ENCODE data around the gene SLC26A6. TPM values are rescaled to one million over a fixed set of nuclear protein-coding genes. Genes with fewer than 3 reads are reported as not detected.
A peak's percentile ranks its signal among the peaks of the same experiment; 100 is the strongest.

The SLC26A6 gene, protein sequence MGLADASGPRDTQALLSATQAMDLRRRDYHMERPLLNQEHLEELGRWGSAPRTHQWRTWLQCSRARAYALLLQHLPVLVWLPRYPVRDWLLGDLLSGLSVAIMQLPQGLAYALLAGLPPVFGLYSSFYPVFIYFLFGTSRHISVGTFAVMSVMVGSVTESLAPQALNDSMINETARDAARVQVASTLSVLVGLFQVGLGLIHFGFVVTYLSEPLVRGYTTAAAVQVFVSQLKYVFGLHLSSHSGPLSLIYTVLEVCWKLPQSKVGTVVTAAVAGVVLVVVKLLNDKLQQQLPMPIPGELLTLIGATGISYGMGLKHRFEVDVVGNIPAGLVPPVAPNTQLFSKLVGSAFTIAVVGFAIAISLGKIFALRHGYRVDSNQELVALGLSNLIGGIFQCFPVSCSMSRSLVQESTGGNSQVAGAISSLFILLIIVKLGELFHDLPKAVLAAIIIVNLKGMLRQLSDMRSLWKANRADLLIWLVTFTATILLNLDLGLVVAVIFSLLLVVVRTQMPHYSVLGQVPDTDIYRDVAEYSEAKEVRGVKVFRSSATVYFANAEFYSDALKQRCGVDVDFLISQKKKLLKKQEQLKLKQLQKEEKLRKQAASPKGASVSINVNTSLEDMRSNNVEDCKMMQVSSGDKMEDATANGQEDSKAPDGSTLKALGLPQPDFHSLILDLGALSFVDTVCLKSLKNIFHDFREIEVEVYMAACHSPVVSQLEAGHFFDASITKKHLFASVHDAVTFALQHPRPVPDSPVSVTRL
- 21.9 and 23.6 TPM in 2 replicates for total RNA-seq (2014; rRNA removed; shearing (Covaris generic))
- polyA plus RNA-seq (2015; cell fraction: cytosol; rRNA removed): 8.8 and 9.8 TPM in 2 replicates
- polyA plus RNA-seq (2015; cell fraction: nucleus; rRNA removed): 144 and 153 TPM in 2 replicates

DNA sequence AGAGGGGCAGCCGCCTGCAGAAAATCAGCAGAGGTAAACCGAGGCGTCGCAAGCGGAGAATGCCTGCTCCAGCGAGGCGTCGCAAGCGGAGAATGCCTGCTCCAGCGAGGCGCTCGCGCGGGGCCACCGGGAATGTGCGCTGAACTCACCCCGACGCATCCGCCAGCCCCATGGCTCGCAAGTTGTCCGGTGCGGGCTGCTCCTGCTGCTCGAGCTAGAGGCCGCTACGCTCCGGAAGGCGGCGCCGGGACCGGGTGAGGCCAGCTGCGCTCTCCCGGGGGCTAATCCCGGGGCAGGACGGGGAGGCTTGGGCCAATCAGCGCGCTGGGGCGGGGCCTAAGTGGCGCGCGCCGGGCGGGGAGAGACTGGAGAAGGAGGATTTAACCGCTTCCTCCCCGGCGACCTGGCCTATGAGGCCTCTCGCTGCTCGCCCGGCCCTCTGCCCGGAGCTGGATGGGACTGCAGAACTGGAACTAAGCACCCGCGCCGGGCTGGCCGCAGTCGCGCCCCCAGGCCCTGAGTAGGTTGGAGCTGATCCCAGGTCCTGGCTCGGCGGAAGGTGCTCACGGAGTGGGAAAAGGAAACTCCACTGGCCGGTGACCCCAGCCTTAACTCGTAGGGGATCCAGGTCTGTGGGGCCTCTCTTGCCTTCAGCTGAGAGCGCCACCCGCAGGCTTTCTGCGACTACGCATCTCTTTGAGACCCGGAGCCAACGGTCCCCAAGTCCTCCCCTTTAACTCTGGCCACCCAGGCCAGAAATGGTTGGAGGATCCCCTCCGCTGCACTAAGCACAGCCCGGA is at the start of gene SLC26A6:
Gene SLC26A6 (minus strand): TSS at position 240 of the 800 bp plus-strand sequence. CDS start 68 bp downstream, at position 172.
- peak; percentile 97 for DNase-seq (ENCODE audit: low read depth)

DNA sequence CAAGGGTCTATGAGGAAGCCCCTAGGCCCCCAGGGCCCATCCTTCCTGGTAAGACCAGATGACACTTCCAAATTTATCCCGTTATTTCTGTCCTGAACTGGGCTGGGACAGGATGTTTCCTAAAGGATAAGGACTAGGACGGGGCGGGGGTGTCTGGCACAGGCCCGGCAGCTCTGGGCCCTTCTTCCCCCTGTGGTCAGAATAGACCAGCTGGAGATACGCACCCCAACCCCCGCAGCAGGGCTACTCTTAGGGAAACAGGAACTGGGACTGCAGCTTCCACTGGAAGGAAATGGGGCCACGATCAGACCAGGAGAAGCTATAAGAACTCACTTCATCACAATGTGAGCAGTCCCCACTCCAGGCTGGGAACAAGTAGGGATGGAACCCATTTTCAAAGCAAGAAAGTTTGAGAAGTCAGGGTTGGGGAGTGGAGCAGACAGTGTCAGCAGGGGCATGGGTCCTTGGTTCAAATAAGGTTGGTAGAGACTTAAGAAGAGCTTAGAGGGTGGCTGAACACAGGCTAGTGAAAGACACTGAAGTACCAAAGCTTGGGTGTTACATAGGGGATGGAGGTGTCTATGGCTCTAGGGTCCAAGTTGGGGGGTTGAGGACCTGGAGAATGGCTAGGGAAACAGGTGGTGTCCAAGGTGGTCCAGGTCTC is 49.4 kb upstream of the SLC26A6 start:
- no peak for DNase-seq (ENCODE audit: low read depth)

DNA sequence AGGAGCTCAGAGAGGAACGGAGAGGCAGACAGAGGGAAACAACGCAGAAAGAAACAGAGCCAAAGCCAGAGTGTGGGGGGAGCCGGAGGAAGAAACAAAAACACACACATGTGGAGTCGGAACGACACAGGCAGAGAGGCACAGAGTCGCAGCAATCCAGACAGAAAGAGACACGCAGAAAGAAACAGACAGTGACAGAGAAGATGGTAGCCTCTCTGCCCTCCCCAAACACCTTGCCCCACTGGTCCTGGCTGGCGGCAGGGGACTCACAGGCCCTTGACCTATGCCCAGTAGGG is 48.7 kb upstream of the SLC26A6 start:
- no peak for DNase-seq (ENCODE audit: low read depth)

DNA sequence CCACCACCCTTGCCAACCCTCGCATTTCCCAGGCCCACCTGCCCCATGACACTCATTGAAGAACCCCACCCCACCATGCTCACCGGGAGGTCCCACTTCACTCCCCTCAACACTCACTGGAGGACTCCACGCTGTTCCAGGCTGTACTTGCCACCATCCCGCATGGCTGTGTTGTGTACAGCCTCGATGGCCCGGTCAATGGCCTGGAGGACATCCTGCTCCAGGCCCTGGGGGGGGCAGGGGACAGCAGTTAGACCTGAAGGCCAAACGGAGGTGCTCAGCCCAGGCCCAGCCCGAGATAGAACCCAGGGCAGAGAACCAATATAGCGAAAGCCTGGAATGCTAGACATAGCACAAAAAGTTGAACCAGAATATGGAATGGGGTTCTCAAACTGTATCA is 47.5 kb upstream of the SLC26A6 start:
- no peak for DNase-seq (ENCODE audit: low read depth)

DNA sequence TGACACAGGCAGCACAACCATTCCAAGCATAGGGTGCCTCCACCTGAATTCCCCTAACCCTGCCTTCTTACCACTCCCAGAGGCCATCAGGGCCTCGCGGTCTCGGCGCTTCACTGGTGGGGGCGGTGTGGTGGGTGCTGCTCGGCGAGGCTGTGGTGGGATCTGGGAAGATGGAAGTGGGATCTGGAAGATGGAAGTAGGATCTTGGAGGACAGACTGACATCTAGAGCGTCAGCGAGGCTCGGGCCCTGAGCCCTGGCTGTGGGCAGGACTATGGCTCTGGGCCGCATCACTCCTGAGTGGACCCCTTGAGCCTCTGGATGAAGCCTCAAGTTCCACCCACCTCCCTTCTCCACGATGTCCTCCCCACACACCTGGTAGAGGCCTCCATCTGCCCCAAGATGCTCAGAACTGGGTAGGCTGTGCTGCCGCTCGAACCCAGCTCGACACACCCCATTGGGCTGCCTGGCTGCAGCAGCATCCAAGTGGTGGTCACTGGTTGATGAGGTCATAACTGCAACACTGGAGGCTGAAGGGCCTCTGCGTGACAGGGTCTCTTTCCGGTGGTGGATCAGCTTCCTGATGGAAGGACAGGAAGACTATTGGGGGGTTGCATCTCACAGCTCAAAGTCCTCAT is 46.8 kb upstream of the SLC26A6 start:
- no peak for DNase-seq (ENCODE audit: low read depth)

DNA sequence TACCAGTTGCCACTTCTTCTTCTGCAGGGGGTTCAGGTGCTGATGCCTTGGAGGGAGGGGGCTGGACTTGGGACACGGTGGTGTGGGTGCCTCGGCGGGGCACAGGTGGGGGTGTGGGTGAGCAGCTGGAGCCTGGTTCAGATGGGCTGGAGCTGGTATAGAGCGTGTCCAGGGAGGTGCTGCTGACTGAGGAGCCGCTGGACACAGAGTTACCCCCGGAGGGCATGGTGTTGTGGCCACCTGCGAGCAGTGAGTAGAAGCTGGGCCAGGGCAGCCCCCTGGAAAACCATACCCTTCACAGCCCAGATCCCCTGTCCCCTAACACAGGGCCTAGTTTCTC is 46.2 kb upstream of the SLC26A6 start:
- DNase-seq (ENCODE audit: low read depth): no peak

DNA sequence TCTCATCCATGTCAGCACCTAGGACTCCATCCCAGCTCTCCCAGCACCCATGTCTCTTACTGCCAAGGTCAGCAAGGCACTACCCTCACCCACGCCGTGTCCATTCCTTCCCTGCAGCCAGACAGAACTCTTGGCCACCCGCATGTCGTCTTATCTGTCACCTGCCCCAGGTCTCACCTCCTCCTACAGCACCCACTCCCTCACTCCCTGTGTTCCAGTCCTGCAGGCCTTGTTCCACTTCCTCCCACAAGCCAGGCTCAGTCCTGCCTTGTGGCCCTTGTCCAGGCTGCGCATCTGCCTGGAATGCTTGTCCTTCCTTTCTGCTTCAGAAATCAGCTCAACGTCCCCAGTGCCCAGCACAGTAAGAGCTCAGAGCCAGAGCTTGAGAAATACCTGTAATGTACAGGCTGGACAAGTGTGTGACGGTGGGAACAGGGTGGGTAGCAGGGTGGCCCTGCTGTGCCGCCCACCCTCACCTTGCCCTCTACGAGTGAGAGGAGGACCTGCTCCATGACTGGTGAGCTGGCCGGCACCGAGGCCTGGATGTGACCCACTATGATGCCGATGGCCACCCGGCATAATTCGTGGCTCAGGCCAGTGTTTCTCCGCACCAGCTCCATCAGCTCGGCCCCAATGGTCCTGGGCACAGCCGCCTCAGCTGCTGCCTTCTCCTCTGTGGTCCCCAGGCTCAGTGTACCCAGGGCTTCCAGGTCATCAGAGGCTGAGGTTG is 45.7 kb upstream of the SLC26A6 start:
- no peak for DNase-seq (ENCODE audit: low read depth)

DNA sequence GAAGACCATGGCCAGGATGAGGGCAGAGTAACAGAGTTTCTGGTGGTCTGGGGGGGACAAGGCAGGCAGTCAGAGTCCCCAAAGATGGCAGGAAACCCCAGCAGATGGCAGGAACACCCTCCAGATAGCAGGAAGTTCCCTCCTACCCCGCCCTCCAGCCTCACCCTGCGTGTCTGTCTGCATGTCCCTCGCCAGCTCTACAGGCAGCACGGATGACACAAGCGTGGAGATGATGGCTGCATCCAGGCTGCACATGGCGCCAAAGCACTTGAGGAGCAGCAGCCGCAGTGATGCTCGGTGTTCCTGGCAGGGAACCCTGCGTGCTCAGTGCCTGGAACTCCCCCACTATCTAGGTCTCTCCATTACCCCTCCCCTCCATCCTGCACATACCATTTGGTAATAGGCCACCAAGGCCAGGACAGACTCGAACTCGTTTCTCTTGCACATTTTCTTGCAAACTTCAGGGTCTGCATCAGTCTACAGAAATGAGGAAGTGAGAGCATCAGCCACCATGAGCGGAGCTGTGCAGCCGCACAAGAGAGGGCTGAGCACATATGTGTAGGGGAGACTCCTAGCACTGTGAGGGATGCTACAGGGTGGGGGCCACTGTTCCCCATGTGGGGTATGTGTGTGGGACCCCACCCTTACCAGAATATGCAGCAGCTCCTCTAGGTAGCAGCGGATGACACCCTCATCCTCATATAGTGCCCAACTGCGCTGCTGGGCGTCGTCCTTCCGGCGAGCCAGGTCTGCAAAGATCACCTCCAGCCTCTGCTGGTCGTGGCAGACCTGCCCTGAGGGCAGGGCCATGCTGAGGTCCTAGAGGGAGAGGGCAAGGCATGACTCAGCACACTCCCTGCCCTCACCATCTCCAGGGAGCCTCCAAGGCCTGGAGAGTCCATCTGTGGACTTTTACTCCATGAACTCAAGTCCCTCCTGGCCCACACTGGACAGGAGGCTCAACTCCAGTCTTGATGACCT is 44.4 kb upstream of the SLC26A6 start:
- DNase-seq (ENCODE audit: low read depth): no peak

DNA sequence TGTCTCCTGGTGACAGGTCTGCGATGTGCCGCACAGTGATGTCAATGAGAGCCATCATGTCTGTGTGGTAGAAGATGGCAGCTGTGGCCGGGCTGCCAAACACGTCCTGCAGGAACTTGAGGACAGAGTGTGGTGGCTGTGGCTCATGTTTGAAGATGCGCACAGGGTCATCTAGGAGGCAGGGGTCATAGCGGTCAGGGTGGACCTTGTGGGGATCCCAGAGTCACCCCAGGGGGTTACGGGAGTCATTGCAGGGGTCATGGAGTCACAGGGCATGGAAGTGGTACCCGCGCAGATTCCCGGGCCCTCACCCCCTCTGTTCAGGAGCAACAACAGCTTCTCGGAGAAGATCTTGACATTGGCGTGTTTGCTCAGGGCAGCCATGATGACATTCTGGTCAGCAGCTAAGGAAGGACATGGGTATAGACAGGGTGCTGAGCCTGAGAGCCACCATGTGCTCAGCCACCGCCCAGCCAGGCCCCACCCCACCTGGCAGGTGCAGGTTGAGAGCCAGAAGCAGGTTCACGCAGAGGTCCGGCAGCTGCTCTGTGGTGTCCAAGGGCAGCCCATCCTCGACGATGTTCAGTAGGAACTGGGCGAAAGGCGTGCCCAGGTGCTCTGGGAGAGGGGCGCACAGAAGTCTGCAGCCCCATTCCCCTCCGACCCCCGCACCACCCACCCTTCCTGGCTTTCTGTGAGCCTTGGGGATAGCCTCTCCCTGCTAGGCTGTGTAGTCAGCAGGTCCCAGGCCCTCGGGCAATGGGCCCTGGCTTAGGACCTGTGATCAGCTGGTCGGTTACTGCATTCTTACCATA is 43.5 kb upstream of the SLC26A6 start:
- DNase-seq (ENCODE audit: low read depth): no peak

DNA sequence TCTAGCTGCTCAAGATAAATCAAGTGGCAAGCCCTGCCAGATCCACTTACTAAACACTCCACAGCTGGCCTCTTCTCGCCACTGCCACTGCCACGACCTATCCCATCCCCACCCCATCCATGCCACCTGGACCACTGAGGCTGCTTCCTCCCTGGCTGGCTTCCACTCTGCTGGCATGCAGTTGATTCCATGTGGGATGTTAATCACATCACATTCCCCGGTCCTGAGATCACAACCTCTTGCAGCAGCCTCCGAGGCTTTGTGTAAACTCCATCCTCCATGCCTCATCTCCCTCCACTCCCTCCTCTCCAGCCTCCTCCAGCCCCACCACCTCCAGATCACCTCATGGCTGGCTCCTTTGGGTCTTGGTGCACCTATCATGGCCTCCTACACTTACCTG is 42.8 kb upstream of the SLC26A6 start:
- DNase-seq (ENCODE audit: low read depth): no peak

DNA sequence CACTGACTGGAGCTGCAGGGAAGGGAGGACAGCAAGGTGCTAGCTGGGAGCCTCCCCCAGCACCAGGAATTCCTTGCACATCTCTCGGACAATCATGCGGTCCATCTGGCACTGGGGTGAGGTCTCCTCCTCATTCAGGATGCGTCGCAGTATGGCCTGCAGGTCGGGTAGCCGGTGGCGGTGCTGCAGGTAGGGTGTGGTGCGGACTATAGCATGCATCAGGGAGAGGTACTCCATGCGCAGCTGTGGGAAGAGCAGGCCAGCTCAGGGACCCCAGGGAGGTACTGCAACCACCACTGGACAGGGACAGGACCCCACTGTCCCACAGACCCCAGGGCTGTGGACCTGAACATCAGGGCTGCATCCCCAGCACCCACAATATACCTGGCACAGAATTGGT is 39.2 kb upstream of the SLC26A6 start:
- no peak for DNase-seq (ENCODE audit: low read depth)

DNA sequence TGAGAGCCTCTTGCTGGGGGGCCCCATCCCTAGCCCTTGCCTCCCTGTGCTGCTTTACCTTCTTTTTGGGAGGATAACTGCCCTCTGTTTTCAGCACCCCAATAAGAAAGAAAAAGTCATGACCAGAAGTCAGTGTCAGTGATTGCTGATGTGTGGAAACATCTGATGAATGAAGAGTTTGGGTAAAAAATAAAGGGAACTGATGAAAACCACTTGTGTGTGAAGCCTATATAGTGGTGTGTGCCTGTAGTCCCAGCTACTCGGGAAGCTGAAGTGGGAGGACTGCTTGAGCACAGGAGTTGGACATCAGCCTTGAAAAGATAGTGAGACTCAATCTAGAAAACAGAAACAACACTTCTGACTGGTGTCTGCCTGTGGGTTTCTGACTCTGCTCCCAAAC is 37.3 kb upstream of the SLC26A6 start:
- no peak for DNase-seq (ENCODE audit: low read depth)

DNA sequence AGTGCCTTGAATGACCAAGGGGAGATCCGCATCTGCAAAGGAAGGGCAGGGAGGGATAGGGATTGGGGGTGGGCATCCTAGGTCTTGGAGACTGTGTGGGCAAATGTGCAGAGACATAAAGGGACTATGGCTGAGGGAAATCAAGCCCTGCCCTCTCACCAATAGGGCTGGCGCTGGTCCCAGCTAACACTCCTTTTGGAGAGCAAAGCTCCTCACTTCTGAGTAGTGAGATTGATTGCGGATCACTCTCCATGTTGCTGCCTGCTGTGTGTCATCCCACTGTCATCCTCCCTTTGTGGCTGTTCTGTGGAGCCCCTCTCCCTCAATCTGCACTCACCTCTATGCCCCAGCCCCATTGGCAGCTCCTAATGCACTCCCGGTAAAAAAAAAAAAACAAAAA is 29.7 kb upstream of the SLC26A6 start:
- no peak for DNase-seq (ENCODE audit: low read depth)

DNA sequence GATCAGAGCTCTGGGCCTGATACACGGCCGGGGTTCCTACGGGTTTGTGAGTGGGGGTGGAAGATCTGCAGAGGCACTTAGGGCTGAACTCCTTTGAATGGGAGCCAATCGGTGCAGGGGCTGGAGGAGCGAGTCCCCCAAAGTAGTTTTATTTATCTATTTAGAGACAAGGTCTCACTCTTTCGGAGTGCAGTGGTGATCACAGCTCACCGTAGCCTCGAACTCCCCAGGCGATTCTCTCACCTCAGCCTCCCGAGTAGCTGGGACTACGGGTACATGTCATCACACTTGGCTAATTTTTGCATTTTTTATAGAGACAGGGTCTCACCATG is 29.0 kb upstream of the SLC26A6 start:
- no peak for DNase-seq (ENCODE audit: low read depth)

DNA sequence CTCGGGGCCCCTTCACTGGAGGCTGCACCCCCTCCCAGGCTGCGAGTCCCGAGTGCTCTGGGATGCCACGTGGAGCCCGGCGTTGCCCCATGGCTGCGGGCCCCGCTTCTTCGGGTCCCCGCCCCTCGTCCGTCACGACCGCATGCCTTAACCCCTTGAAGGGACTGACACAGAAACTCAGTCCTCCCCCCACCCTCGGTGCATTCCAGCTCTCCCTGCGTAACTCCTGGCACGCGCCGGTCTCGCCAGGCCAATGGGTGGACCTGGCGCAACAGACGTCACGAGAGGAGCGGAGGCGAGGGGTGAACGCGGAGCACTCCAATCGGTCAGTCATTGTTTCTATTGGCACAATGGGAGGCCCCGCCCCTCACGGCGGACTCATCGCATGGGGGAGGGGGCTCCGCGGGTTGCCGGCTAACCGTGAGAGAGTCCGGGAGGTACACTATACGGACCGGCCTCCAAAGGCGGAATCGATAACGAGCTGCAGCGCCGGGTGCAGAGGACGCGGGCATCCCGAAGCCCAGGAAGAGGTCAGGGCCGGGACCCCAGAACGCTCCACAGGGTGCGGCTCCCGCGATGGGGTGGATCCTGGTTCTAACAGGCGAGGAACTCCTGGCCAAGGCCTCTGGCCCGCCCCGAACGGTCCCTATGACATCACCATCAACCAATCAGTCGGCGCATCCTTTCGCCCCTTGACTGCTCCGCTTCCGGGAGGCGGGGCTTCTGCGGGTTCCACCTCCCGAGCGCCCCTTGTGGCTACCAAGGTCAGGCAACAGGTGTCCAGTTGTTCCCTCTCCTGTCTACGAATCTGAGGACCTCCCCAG is 28.4 kb upstream of the SLC26A6 start:
- DNase-seq (ENCODE audit: low read depth): peak; percentile 98

DNA sequence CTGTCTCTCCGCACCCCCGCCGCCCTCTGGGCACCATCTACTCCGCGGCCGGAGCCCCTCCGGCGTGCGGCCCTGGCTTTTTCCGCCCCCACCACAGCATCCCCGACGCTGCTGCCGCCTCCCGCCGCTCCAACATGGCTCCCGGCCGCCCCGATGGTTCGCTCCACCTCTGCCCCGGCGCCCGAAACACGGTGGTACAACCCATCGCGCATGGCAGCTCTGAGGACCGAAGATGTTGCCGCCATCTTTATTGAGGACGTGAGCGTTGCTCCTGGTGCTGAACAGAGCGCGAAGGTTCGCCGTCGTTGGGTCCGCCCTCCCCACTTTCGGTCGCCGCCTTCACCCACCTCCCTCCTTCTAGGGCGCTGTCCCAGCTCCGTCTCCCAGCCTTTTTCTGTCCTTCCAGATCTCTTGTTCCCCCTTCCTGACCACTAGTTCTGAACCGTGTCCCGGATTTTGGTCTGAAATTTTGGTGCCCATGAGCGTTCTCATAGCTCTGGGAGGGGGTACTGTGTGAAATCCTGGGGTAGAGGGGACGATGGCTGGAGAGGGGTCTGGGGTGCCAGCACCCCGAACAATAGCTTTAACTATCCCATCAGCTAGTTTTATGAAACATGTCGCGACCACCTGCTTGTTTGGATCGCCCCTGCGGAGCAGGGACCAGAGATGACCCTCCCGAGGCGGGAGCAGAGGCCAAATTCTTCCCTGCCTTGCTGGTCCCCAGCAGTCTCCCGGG is 27.7 kb upstream of the SLC26A6 start, which contains the start of gene CELSR3:
Gene CELSR3 (minus strand): TSS at position 134 of the 736 bp plus-strand sequence. CDS start 252 bp downstream, outside the sequence.
- DNase-seq (ENCODE audit: low read depth): peak; percentile 77
